SK-N-SH treated with all-trans-retinoic acid at 6 μM for 48 hours (cell line): ENCODE measurements around the gene PER1.

Experiments used
- ARNTL ChIP-seq: fragments of 450-650 bp; formaldehyde crosslinking; IDR thresholded peaks from 2 replicates; pipeline ENCODE4 v1.5.0; 2020; ENCODE audit warnings: low read depth, mild to moderate bottlenecking, moderate library complexity, borderline replicate concordance
- BACH2 ChIP-seq: fragments of 250-450 bp; sonication (Bioruptor Pico); IDR thresholded peaks from 2 replicates; pipeline ENCODE4 v1.9.0; 2021; ENCODE audit warnings: mild to moderate bottlenecking, borderline replicate concordance
- CREB5 ChIP-seq: fragments of 250-450 bp; sonication (Bioruptor Pico); IDR thresholded peaks from 2 replicates; pipeline ENCODE4 v1.5.1; 2020; ENCODE audit warnings: low read depth, mild to moderate bottlenecking, moderate library complexity
- CSDC2 ChIP-seq: fragments of 250-450 bp; sonication (Bioruptor Pico); IDR thresholded peaks from 2 replicates; pipeline ENCODE4 v1.5.0; 2020; ENCODE audit warnings: mild to moderate bottlenecking, moderate library complexity
- CSRNP3 ChIP-seq: fragments of 250-450 bp; sonication (Bioruptor Pico); IDR thresholded peaks from 2 replicates; pipeline ENCODE4 v1.5.1; 2021; ENCODE audit warnings: mild to moderate bottlenecking, moderate library complexity
- ISL1 ChIP-seq: fragments of 250-450 bp; sonication (Bioruptor Pico); IDR thresholded peaks from 2 replicates; pipeline ENCODE4 v2.1.2; 2022; ENCODE audit warnings: mild to moderate bottlenecking, moderate library complexity
- PPARA ChIP-seq: fragments of 250-450 bp; sonication (Bioruptor Pico); IDR thresholded peaks from 2 replicates; pipeline ENCODE4 v1.5.0; 2020; ENCODE audit warnings: mild to moderate bottlenecking, borderline replicate concordance
- RARB ChIP-seq: fragments of 250-450 bp; sonication (Bioruptor Pico); IDR thresholded peaks from 2 replicates; pipeline ENCODE4 v1.8.0; 2021; ENCODE audit warnings: mild to moderate bottlenecking, moderate library complexity
- ZFP3 ChIP-seq: fragments of 250-450 bp; sonication (Bioruptor Pico); IDR thresholded peaks from 2 replicates; pipeline ENCODE4 v1.5.0; 2020; ENCODE audit warnings: mild to moderate bottlenecking, moderate library complexity
- ZFP30 ChIP-seq: fragments of 450-650 bp; formaldehyde crosslinking; IDR thresholded peaks from 2 replicates; pipeline ENCODE4 v1.5.0; 2022; ENCODE audit warnings: mild to moderate bottlenecking, moderate library complexity
- TF ChIP-seq, protein P1 (sequence below): fragments of 250-450 bp; sonication (Bioruptor Pico); IDR thresholded peaks from 2 replicates; pipeline ENCODE4 v1.8.0; 2020; ENCODE audit warnings: mild to moderate bottlenecking, moderate library complexity, borderline replicate concordance

DNA sequence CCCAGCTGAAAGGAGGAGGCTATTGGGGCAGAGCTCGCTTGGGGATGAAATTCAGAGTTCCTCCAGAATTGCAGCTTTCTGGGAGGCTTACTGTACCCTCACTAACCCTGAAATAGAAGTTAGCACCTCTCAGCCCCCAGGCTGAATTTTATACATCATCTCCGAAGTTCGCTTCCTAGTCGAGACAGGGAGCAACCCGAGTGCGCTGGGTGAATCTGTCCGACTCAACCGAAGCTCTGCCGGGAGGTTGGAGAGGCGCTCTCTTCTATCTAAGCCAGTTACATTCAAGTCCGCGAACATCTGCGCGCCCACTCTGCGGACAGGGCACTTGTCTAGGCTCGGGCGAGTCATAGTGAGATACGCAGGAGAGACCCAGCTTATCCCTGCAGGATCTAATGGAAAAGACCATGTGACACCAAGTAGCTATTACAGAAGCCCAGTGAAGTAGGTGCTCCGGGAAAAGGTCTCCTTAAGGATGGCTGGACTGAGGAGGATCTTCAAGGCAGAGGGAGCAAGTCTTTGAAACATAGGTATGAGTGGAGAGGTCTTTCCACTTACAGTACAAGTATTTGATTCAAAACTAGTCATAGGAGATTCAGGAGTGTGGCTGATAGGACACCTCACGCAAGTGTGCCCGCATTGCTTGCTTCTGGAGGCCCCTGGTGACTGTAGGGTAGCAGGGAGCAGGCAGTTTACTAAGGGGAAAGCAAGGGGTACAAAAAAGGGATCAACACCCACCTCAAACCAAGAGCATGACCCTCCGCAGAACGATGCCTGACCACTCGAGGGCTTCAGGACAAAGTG, 27.7 kb downstream of the PER1 start:
- TF ChIP-seq, protein P1, sequence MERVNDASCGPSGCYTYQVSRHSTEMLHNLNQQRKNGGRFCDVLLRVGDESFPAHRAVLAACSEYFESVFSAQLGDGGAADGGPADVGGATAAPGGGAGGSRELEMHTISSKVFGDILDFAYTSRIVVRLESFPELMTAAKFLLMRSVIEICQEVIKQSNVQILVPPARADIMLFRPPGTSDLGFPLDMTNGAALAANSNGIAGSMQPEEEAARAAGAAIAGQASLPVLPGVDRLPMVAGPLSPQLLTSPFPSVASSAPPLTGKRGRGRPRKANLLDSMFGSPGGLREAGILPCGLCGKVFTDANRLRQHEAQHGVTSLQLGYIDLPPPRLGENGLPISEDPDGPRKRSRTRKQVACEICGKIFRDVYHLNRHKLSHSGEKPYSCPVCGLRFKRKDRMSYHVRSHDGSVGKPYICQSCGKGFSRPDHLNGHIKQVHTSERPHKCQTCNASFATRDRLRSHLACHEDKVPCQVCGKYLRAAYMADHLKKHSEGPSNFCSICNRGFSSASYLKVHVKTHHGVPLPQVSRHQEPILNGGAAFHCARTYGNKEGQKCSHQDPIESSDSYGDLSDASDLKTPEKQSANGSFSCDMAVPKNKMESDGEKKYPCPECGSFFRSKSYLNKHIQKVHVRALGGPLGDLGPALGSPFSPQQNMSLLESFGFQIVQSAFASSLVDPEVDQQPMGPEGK (CRISPR knock-in tag): no peak
- TF ChIP-seq RARB: no peak
- no peak for TF ChIP-seq CREB5 (CRISPR knock-in tag)
- TF ChIP-seq ZFP3: no peak
- no peak for TF ChIP-seq ISL1
- TF ChIP-seq CSRNP3 (CRISPR knock-in tag): no peak
- no peak for TF ChIP-seq ARNTL
- TF ChIP-seq CSDC2: no peak
- no peak for TF ChIP-seq BACH2 (CRISPR knock-in tag)
- no peak for TF ChIP-seq PPARA
- no peak for TF ChIP-seq ZFP30 (CRISPR knock-in tag)
